SK-N-SH treated with all-trans-retinoic acid at 6 μM for 48 hours (cell line): ENCODE measurements around the gene TOX2.

Source experiments
- CSDC2 ChIP-seq: fragments of 250-450 bp; sonication (Bioruptor Pico); IDR thresholded peaks from 2 replicates; pipeline ENCODE4 v1.5.0; 2020; ENCODE audit warnings: mild to moderate bottlenecking, moderate library complexity
- CSRNP3 ChIP-seq: fragments of 250-450 bp; sonication (Bioruptor Pico); IDR thresholded peaks from 2 replicates; pipeline ENCODE4 v1.5.1; 2021; ENCODE audit warnings: mild to moderate bottlenecking, moderate library complexity
- ESRRG ChIP-seq: fragments of 250-450 bp; sonication (Bioruptor Pico); IDR thresholded peaks from 2 replicates; pipeline ENCODE4 v1.6.1; 2021; ENCODE audit warnings: mild to moderate bottlenecking
- ISL1 ChIP-seq: fragments of 250-450 bp; sonication (Bioruptor Pico); IDR thresholded peaks from 2 replicates; pipeline ENCODE4 v2.1.2; 2022; ENCODE audit warnings: mild to moderate bottlenecking, moderate library complexity
- OSR1 ChIP-seq: fragments of 250-450 bp; sonication (Bioruptor Pico); IDR thresholded peaks from 2 replicates; pipeline ENCODE4 v1.8.0; 2022; ENCODE audit warnings: moderate library complexity, mild to moderate bottlenecking, inconsistent platforms
- PATZ1 ChIP-seq: fragments of 250-450 bp; sonication (Bioruptor Pico); IDR thresholded peaks from 2 replicates; pipeline ENCODE4 v1.8.0; 2020; ENCODE audit warnings: mild to moderate bottlenecking, moderate library complexity, borderline replicate concordance
- TOX ChIP-seq: fragments of 250-450 bp; sonication (Bioruptor Pico); IDR thresholded peaks from 2 replicates; pipeline ENCODE4 v1.8.0; 2021; ENCODE audit warnings: mild to moderate bottlenecking, moderate library complexity, borderline replicate concordance
- ZFP3 ChIP-seq: fragments of 250-450 bp; sonication (Bioruptor Pico); IDR thresholded peaks from 2 replicates; pipeline ENCODE4 v1.5.0; 2020; ENCODE audit warnings: mild to moderate bottlenecking, moderate library complexity

GRCh38 chr20:44071057-44071456 is 156.4 kb downstream of the TOX2 start:
- no peak for TF ChIP-seq PATZ1
- no peak for TF ChIP-seq TOX
- TF ChIP-seq CSDC2 (CRISPR knock-in tag), result no peak
- no peak for TF ChIP-seq ESRRG (CRISPR knock-in tag)
- TF ChIP-seq CSRNP3 (CRISPR knock-in tag), result no peak
- no peak for TF ChIP-seq OSR1 (CRISPR knock-in tag)
- no peak for TF ChIP-seq ZFP3 (CRISPR knock-in tag)
- no peak for TF ChIP-seq ISL1 (CRISPR knock-in tag)
